22Rv1 (cell line): ENCODE measurements around the gene THSD4.

ENCODE experiments used
- H3K27ac ChIP-seq: fragments of 450-650 bp; 2 replicates; pipeline ENCODE4 v1.5.1; 2017
- CTCF ChIP-seq: fragments of 450-650 bp; IDR thresholded peaks from 2 replicates; pipeline ENCODE4 v1.5.1; 2017; ENCODE audit warnings: mild to moderate bottlenecking
- ZFX ChIP-seq: fragments of 450-650 bp; IDR thresholded peaks from 2 replicates; pipeline ENCODE4 v1.6.1; 2017; ENCODE audit warnings: antibody characterized with exemption, borderline replicate concordance

THSD4 gene

GRCh38 chr15:71654042-71654719 is 538.9 kb downstream of the THSD4 start:
- no peak overlapping the region for H3K27ac ChIP-seq
- TF ChIP-seq ZFX (no peak), CTCF (no peak)

GRCh38 chr15:71654720-71655174 is 539.5 kb downstream of the THSD4 start:
- H3K27ac ChIP-seq: no peak overlapping the region
- TF ChIP-seq CTCF (no peak), ZFX (no peak)

- TF ChIP-seq CTCF (no peak), ZFX (no peak)
- H3K27ac ChIP-seq: no peak overlapping the region
Observed at GRCh38 chr15:71656425-71656824, 541.2 kb downstream of the THSD4 start.

- H3K27ac ChIP-seq: no peak overlapping the region
- TF ChIP-seq CTCF (no peak), ZFX (no peak)
Observed at GRCh38 chr15:71657141-71657540, 541.9 kb downstream of the THSD4 start.

- TF ChIP-seq ZFX (no peak), CTCF (no peak)
- no peak overlapping the region for H3K27ac ChIP-seq
Observed at GRCh38 chr15:71658036-71658435, 542.8 kb downstream of the THSD4 start.

- TF ChIP-seq CTCF (no peak), ZFX (no peak)
- no peak overlapping the region for H3K27ac ChIP-seq
Observed at GRCh38 chr15:71658827-71659729, 543.8 kb downstream of the THSD4 start.

GRCh38 chr15:71659730-71660067 is 544.4 kb downstream of the THSD4 start:
- H3K27ac ChIP-seq: no peak overlapping the region
- TF ChIP-seq ZFX: no peak
- TF ChIP-seq CTCF: no peak
